ENCODE results near the gene RHCE. TPM values are rescaled to one million over a fixed set of nuclear protein-coding genes. Genes with fewer than 3 reads are reported as not detected.

Gene RHCE
- total and polyA plus RNA-seq, 7 donors = 0.22 to 2.0 (median 0.88) TPM; not detected in 1

DNA sequence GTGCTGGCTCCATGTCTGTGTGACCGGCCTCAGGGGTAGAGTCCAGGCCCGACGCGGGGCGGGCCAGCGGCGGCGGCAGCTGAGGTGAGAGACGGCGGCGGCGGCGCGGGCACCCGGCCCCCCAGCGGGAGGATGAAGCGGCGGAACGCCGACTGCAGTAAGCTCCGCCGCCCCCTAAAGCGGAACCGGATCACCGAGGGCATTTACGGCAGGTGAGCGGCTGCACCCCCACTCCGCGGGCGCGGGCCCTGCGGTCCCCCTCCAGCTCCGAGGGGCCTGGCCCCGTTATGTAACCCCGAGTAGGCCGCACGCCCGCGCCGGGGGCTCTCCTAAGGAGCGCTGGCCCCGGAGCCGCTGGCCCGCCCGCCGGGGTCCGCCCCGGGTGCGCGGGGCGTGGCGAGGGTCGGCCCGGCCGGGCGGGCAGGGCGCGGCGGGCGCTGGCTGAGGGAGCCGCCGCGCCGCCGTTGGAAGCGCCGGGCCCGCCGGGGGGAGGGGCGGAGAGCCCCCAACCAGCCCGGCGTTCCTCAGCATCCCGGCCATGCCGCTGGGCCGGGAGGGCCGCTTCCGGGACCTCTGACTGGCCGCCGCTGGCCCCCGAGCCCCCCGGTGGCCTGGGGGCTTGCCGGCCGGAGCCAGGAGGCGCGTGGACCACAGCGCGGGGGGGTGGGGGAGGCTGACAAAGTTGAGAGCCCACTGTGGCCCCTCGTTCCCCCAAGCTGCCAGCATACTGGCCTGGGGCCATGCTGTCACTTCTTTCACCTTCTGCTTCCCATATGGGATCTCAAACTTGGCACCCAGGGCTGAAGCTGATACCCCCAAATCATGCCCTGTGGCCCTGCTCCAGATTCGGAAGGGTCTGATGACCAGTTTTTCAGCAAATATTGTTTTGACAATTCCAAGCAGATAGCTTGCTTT, 10.6 kb upstream of the RHCE start:
- Histone ChIP-seq H3K4me3 (peak overlapping the region; percentile 94), H3K36me3 (ENCODE audit: insufficient read depth in 1 of 2, low read depth in 1 of 2) (peaks cover 0 to 5% of the 10 kb centered on the region in 2 donors), H3K4me1 (peaks cover 41% of the 10 kb centered on the region), H3K27me3 (ENCODE audit: insufficient read depth in 3 of 3, low read length in 2 of 3) (no peaks in the 10 kb centered on the region), H3K27ac (peak overlapping the region; percentile 95), H3K9me3 (no peaks in the 10 kb centered on the region)
- TF ChIP-seq, protein P1, sequence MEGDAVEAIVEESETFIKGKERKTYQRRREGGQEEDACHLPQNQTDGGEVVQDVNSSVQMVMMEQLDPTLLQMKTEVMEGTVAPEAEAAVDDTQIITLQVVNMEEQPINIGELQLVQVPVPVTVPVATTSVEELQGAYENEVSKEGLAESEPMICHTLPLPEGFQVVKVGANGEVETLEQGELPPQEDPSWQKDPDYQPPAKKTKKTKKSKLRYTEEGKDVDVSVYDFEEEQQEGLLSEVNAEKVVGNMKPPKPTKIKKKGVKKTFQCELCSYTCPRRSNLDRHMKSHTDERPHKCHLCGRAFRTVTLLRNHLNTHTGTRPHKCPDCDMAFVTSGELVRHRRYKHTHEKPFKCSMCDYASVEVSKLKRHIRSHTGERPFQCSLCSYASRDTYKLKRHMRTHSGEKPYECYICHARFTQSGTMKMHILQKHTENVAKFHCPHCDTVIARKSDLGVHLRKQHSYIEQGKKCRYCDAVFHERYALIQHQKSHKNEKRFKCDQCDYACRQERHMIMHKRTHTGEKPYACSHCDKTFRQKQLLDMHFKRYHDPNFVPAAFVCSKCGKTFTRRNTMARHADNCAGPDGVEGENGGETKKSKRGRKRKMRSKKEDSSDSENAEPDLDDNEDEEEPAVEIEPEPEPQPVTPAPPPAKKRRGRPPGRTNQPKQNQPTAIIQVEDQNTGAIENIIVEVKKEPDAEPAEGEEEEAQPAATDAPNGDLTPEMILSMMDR (IDR thresholded peaks at IDR 0.05) = no peak
- ATAC-seq (peak in 2 of 4 donors; percentile 5 to 17), DNase-seq (peak; percentile 42 to 65)
- 0 to 1% (median 1%) methylated on average over 14 to 88 of the region's 89 CpGs for WGBS, 3 donors
- intact Hi-C loops (cut with DNase I) = loop anchor here (2.0 to 5.0 kb wide), 3 partner anchors 46 to 366 kb away; no protein-coding TSS in a partner anchor

DNA sequence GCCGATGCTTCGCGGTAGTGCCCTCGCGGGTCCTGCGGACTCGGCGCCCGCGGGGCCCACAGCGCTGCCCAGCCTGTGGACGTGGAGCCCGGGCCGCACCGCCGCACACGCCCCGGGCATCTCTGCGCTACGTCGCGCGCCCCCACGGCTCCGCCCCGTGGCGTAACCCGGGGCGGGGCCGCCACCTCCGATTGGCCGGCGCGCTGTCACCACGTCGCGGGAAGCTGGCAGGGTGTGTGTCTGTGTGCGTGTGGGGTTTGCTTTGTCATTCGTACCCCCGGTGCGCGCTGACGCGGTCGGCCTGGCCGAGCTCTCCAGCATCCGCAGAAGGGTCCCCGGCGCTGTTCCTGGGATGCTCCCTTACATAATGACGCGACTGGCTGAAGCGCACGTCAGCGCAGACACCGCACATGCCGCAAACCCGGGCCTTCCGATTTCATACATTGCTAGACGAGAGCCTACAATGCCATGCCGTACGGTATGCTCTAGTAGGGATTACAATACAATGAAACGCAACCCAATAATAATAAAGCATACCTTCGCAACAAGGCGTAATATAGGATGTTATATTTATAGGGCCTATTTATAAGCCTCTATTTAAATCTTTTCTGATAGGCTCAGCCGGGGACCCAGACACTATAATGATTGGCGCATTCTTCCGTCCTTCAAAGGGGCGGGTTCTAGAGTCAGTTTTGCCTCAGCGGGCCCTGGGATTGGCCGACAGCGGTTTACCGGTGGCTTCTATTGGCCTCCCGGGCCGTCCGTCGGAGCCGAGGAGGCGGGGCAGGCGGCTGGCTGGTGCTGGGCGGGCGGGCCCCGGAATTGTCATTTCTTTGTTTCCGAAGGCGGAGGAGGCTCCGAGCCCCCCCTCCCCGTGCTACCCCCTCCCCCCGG, 9.7 kb upstream of the RHCE start, which contains the start of gene MACO1:
Gene MACO1, plus strand, starts transcription at position 825 of the 894 bp plus-strand sequence. CDS start 202 bp downstream, outside the sequence.
- WGBS, 3 donors = 0% methylated on average over 85 to 87 of the region's 87 CpGs
- ATAC-seq (peak; percentile 93 to 94 (median 93)), DNase-seq (peak; percentile 97 to 98)
- H3K27me3 ChIP-seq (ENCODE audit: insufficient read depth in 3 of 3, low read length in 2 of 3) = no peaks in the 10 kb centered on the region
- peak within 1 kb of the TSS; percentile 95 for H3K27ac ChIP-seq
- H3K9me3 ChIP-seq = no peaks in the 10 kb centered on the region
- peaks cover 32% of the 10 kb centered on the region for H3K4me1 ChIP-seq
- peak within 1 kb of the TSS; percentile 94 for H3K4me3 ChIP-seq
- peaks cover 0 to 5% of the 10 kb centered on the region in 2 donors for H3K36me3 ChIP-seq (ENCODE audit: insufficient read depth in 1 of 2, low read depth in 1 of 2)
- TF ChIP-seq, protein P1 (IDR thresholded peaks at IDR 0.05) = no peak
- intact Hi-C loops (cut with DNase I) = loop anchor here (2.0 to 5.0 kb wide), 3 partner anchors 46 to 367 kb away; no protein-coding TSS in a partner anchor

DNA sequence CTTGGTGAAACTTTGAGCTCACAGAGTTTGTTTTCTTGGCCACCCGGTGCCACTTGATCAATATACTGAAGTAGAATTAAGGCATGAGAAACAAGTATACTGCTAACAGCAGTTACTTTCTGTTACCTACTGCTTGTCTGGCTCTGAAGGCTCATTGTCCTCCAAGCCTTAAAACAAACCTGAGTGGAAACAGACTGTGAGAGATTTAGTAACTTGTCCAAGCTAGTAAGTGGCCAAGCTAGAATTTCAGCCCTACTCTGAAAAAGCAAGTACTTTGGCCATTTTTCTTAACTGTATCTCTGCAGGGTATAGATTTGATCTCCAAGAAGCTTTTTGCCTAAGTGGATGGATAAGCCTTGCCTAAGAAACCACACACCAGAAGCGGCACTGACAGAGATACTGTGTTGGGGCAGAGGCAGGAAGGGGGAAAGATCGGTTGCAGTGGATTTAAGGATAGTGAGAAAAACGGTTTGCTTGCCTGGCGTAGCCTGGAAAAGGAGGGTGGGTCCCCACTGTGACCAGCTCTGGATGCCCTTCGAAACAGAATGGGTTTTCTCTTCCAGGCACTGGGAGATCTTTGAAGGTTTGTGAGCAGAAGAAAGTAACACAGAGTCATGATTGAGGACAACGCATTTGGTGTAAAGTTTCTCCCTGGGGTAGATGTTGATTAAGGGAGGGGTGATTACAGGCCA, 8.0 kb upstream of the RHCE start:
- H3K9me3 ChIP-seq = no peaks in the 10 kb centered on the region
- peak overlapping the region; percentile 6 for H3K27ac ChIP-seq
- no peak for ATAC-seq
- intact Hi-C loops (cut with DNase I) = loop anchor here in 1 of 2 donors (10.0 kb wide), 1 partner anchor 376 kb away; the partner anchor contains the start of gene SELENON
- DNase-seq = no peak
- H3K27me3 ChIP-seq (ENCODE audit: insufficient read depth in 3 of 3, low read length in 2 of 3) = no peaks in the 10 kb centered on the region
- no peak overlapping the region for H3K4me3 ChIP-seq
- TF ChIP-seq, protein P1 (IDR thresholded peaks at IDR 0.05) = no peak
- WGBS, 3 donors = 89 to 93% (median 90%) methylated on average over 7 of the region's 7 CpGs
- peaks cover 0 to 5% of the 10 kb centered on the region in 2 donors for H3K36me3 ChIP-seq (ENCODE audit: insufficient read depth in 1 of 2, low read depth in 1 of 2)
- H3K4me1 ChIP-seq = peaks cover 15% of the 10 kb centered on the region

GRCh38 chr1:25427696-25428095, 7.1 kb upstream of the RHCE start:
- DNase-seq (no peak), ATAC-seq (no peak)
- Histone ChIP-seq H3K27me3 (ENCODE audit: insufficient read depth in 3 of 3, low read length in 2 of 3) (no peaks in the 10 kb centered on the region), H3K4me3 (no peak overlapping the region), H3K36me3 (ENCODE audit: insufficient read depth in 1 of 2, low read depth in 1 of 2) (peaks cover 0 to 5% of the 10 kb centered on the region in 2 donors), H3K4me1 (peaks cover 8% of the 10 kb centered on the region), H3K9me3 (no peaks in the 10 kb centered on the region), H3K27ac (no peak overlapping the region)
- 95 to 100% (median 100%) methylated on average over 1 of the region's 1 CpG for WGBS, 3 donors
- intact Hi-C loops (cut with DNase I) = loop anchor here in 1 of 2 donors (10.0 kb wide), 1 partner anchor 377 kb away; the partner anchor contains the start of gene SELENON
- TF ChIP-seq, protein P1 (IDR thresholded peaks at IDR 0.05) = no peak
